HepG2 (cell line): ENCODE measurements around the gene KIF23. TPM values are rescaled to one million over a fixed set of nuclear protein-coding genes. Genes with fewer than 3 reads are reported as not detected.

Experiments
- BCL3 ChIP-seq: sonication (generic); formaldehyde crosslinking; IDR thresholded peaks from 2 replicates; pipeline ENCODE4 v1.5.1; 2020; ENCODE audit warnings: mild to moderate bottlenecking, missing genetic modification reagents, moderate library complexity
- CEBPB ChIP-seq: IDR thresholded peaks from 2 replicates; pipeline ENCODE4 v1.6.1; 2011; ENCODE audit warnings: low read depth, low read length, improper control_type of control experiment, borderline replicate concordance
- FOXK2 ChIP-seq: fragments of 450-650 bp; IDR thresholded peaks from 2 replicates; pipeline ENCODE4 v1.6.1; 2016
- GABPA ChIP-seq, 2 experiments: IDR thresholded peaks; 2 replicates each; pipeline ENCODE4 v1.6.1; 2011 to 2016; ENCODE audit warnings: low read depth in 2 of 2, low read length in 1 of 2, missing biosample characterization in 1 of 2, missing genetic modification characterization in 1 of 2
- GATAD1 ChIP-seq: IDR thresholded peaks from 2 replicates; pipeline ENCODE4 v1.6.1; 2016; ENCODE audit warnings: missing genetic modification reagents, missing compliant biosample characterization
- KDM5B ChIP-seq: sonication (generic); formaldehyde crosslinking; IDR thresholded peaks from 2 replicates; pipeline ENCODE4 v1.4.0; 2020; ENCODE audit warnings: missing genetic modification reagents, mild to moderate bottlenecking, borderline replicate concordance
- MZF1 ChIP-seq: sonication (generic); formaldehyde crosslinking; IDR thresholded peaks from 2 replicates; pipeline ENCODE4 v1.8.1; 2023; ENCODE audit warnings: mild to moderate bottlenecking, missing genetic modification reagents, borderline replicate concordance
- NFE2L2 ChIP-seq: fragments of 150-350 bp; IDR thresholded peaks from 2 replicates; pipeline ENCODE4 v1.6.1; 2014; ENCODE audit warnings: low read length
- NR3C1 ChIP-seq: sonication (generic); formaldehyde crosslinking; IDR thresholded peaks from 2 replicates; pipeline ENCODE4 v1.4.0; 2020; ENCODE audit warnings: missing genetic modification reagents
- RBM22 ChIP-seq: fragments of 200-400 bp; formaldehyde crosslinking; optimal IDR thresholded peaks from 2 replicates; pipeline ENCODE3; 2017; ENCODE audit warnings: mild to moderate bottlenecking, low read length, moderate library complexity
- YEATS2 ChIP-seq: sonication (generic); formaldehyde crosslinking; IDR thresholded peaks from 2 replicates; pipeline ENCODE4 v1.4.0; 2020; ENCODE audit warnings: missing genetic modification reagents, borderline replicate concordance
- ZBTB14 ChIP-seq: sonication (generic); formaldehyde crosslinking; IDR thresholded peaks from 2 replicates; pipeline ENCODE4 v1.4.0; 2020; ENCODE audit warnings: missing genetic modification reagents
- ZBTB38 ChIP-seq: sonication (generic); formaldehyde crosslinking; IDR thresholded peaks from 2 replicates; pipeline ENCODE4 v1.5.1; 2020; ENCODE audit warnings: mild to moderate bottlenecking, missing genetic modification reagents
- ZBTB4 ChIP-seq: sonication (generic); formaldehyde crosslinking; IDR thresholded peaks from 2 replicates; pipeline ENCODE4 v1.4.0; 2020; ENCODE audit warnings: missing genetic modification reagents, mild to moderate bottlenecking, borderline replicate concordance
- ZFP91 ChIP-seq: sonication (generic); formaldehyde crosslinking; IDR thresholded peaks from 2 replicates; pipeline ENCODE4 v1.9.0; 2022; ENCODE audit warnings: missing genetic modification reagents, mild to moderate bottlenecking, borderline replicate concordance
- ZNF10 ChIP-seq: sonication (generic); formaldehyde crosslinking; IDR thresholded peaks from 2 replicates; pipeline ENCODE4 v1.4.0; 2020; ENCODE audit warnings: mild to moderate bottlenecking, low read depth, missing genetic modification reagents, borderline replicate concordance
- ZNF121 ChIP-seq: sonication (generic); formaldehyde crosslinking; IDR thresholded peaks from 2 replicates; pipeline ENCODE4 v1.5.0; 2020; ENCODE audit warnings: mild to moderate bottlenecking, missing genetic modification reagents
- ZNF317 ChIP-seq: sonication (generic); formaldehyde crosslinking; IDR thresholded peaks from 2 replicates; pipeline ENCODE4 v1.5.0; 2020; ENCODE audit warnings: mild to moderate bottlenecking, missing genetic modification reagents
- ZNF441 ChIP-seq: sonication (generic); formaldehyde crosslinking; IDR thresholded peaks from 2 replicates; pipeline ENCODE4 v1.7.0; 2021; ENCODE audit warnings: missing genetic modification reagents, borderline replicate concordance
- ZNF605 ChIP-seq: sonication (generic); formaldehyde crosslinking; IDR thresholded peaks from 2 replicates; pipeline ENCODE4 v1.8.0; 2022; ENCODE audit warnings: mild to moderate bottlenecking, missing genetic modification reagents
- ZNF766 ChIP-seq: sonication (generic); formaldehyde crosslinking; IDR thresholded peaks from 2 replicates; pipeline ENCODE4 v1.5.0; 2020; ENCODE audit warnings: missing genetic modification reagents, borderline replicate concordance
- ZSCAN31 ChIP-seq: sonication (generic); formaldehyde crosslinking; IDR thresholded peaks from 2 replicates; pipeline ENCODE4 v1.5.0; 2020; ENCODE audit warnings: low read depth, mild to moderate bottlenecking, missing genetic modification reagents
- polyA plus RNA-seq, 8 experiments: library from polyadenylated mRNA; depleted of rRNA in 3 of 8; stranded (reverse) in 7 of 8; unstranded in 1 of 8; fragments of >200 nt; fragmentation: Illumina TruSeq in 4 of 8; extraction: Trizol in 4 of 8; gene quantifications; 2 replicates each; pipeline versions ENCODE4 v1.2.1 to v1.2.3, GENCODE V29; 2011 to 2016; ENCODE audit warnings: low read depth in 4 of 8, missing spikeins in 1 of 8, mixed read lengths in 1 of 8; ENCODE audit not compliant: insufficient read depth in 1 of 8
- total RNA-seq, 5 experiments: library from RNA; depleted of rRNA; stranded (reverse); fragments of >200 nt; fragmentation: Illumina TruSeq; extraction: Trizol; gene quantifications; 2 replicates each; pipeline ENCODE4 v1.2.3, GENCODE V29; 2016; ENCODE audit warnings: low read depth in 1 of 5

Gene KIF23
- total and polyA plus RNA-seq, 2 of the 13 experiments (the other 11 are each of a cell fraction or from before 2014, with no cell fraction given): 11.3 to 38.1 TPM

GRCh38 chr15:69452692-69453521 is 38.8 kb downstream of the KIF23 start, which contains the start of gene RPLP1 (continued):
- TF ChIP-seq ZNF441 (CRISPR knock-in tag) (no peak; the same call in 1 of the 2 replicates), ZNF10 (no peak), ZNF317 (CRISPR knock-in tag) (peak; percentile 52; the same call in 1 of the 2 replicates), NR3C1 (CRISPR knock-in tag) (peak; percentile 23; the same call in 1 of the 2 replicates), YEATS2 (CRISPR knock-in tag) (peak; percentile 96), ZNF121 (CRISPR knock-in tag) (no peak; the same call in 1 of the 2 replicates), NFE2L2 (no peak), GATAD1 (CRISPR knock-in tag) (peak; percentile 77), ZNF605 (no peak; the same call in 1 of the 2 replicates), GABPA (IDR thresholded peaks at IDR 0.05; ENCODE audit: low read depth, low read length) (peak; percentile 66), GABPA (CRISPR knock-in tag; IDR thresholded peaks at IDR 0.05; ENCODE audit: low read depth) (peak; percentile 91), BCL3 (0 out of 2 replicates have a peak, but pooled peaks have one; percentile 49), RBM22 (no peak), CEBPB (no peak), ZBTB14 (CRISPR knock-in tag) (0 out of 2 replicates have a peak, but pooled peaks have one; percentile 21), ZBTB38 (CRISPR knock-in tag) (peak; percentile 28; the same call in 1 of the 2 replicates), ZNF766 (CRISPR knock-in tag) (peak; percentile 70; the same call in 1 of the 2 replicates), ZSCAN31 (peak; percentile 94), ZBTB4 (CRISPR knock-in tag) (peak; percentile 86), KDM5B (peak; percentile 97), ZFP91 (CRISPR knock-in tag) (peak; percentile 93), FOXK2 (no peak), MZF1 (CRISPR knock-in tag) (no peak)
